Embryonic facial prominence (tissue), 1 donor: Measurements from ENCODE around the gene DMRTB1.

Experiments
- DNase-seq: peaks from one replicate; pipeline ENCODE4 v3.0.0-alpha.2; 2016; ENCODE audit errors: extremely low spot score

Gene DMRTB1

GRCh38 chr1:53435151-53435550 is 24.0 kb upstream of the DMRTB1 start:
- no peak for DNase-seq

- DNase-seq: no peak
Observed at GRCh38 chr1:53438427-53439336, 20.5 kb upstream of the DMRTB1 start.

- no peak for DNase-seq
Observed at GRCh38 chr1:53439337-53440207, 19.6 kb upstream of the DMRTB1 start.

- DNase-seq: no peak
Observed at GRCh38 chr1:53440633-53441032, 18.6 kb upstream of the DMRTB1 start.

- no peak for DNase-seq
Observed at GRCh38 chr1:53442299-53442698, 16.9 kb upstream of the DMRTB1 start.

GRCh38 chr1:53446051-53446450 is 13.1 kb upstream of the DMRTB1 start:
- DNase-seq: no peak

GRCh38 chr1:53447413-53447812 is 11.8 kb upstream of the DMRTB1 start:
- no peak for DNase-seq

GRCh38 chr1:53448241-53448841 is 10.9 kb upstream of the DMRTB1 start:
- DNase-seq: no peak

- DNase-seq: no peak
Observed at GRCh38 chr1:53449021-53449420, 10.2 kb upstream of the DMRTB1 start.

GRCh38 chr1:53449693-53450092 is 9.5 kb upstream of the DMRTB1 start:
- no peak for DNase-seq

GRCh38 chr1:53450225-53450624 is 9.0 kb upstream of the DMRTB1 start:
- DNase-seq: no peak

GRCh38 chr1:53454019-53454418 is 5.2 kb upstream of the DMRTB1 start:
- DNase-seq: no peak

- DNase-seq: no peak
Observed at GRCh38 chr1:53455364-53455991, 3.7 kb upstream of the DMRTB1 start.

GRCh38 chr1:53458634-53459033 is 565 bp upstream of the DMRTB1 start:
- DNase-seq: no peak

- DNase-seq: no peak
Observed at GRCh38 chr1:53460211-53460634, 1.0 kb downstream of the DMRTB1 start.

- DNase-seq: no peak
Observed at GRCh38 chr1:53460666-53461322, 1.6 kb downstream of the DMRTB1 start.

GRCh38 chr1:53461323-53462044 is 2.3 kb downstream of the DMRTB1 start:
- no peak for DNase-seq

GRCh38 chr1:53462193-53462592 is 3.0 kb downstream of the DMRTB1 start:
- DNase-seq: no peak

GRCh38 chr1:53462769-53463501 is 3.7 kb downstream of the DMRTB1 start:
- no peak for DNase-seq
